OCI-LY3 (cell line): ENCODE measurements around the gene DPP10.

Experiments
- H2AFZ ChIP-seq: fragments of 200-600, 300-600 bp; shearing (Covaris generic); 2 replicates; pipeline ENCODE4 v1.6.0; 2014; ENCODE audit warnings: antibody characterized with exemption, low read depth, low read length
- H3K27ac ChIP-seq: fragments of 200-600, 300-600 bp; sonication (generic); 2 replicates; pipeline ENCODE4 v1.5.1; 2014; ENCODE audit warnings: mild to moderate bottlenecking, low read length, moderate library complexity, mixed read lengths
- H3K27me3 ChIP-seq: fragments of 200-600, 300-600 bp; sonication (generic); 2 replicates; pipeline ENCODE4 v1.6.1; 2014; ENCODE audit warnings: low read depth, low read length, mixed read lengths
- H3K36me3 ChIP-seq: fragments of 200-600, 300-600 bp; sonication (generic); replicated peaks from 2 replicates; pipeline ENCODE3; 2014; ENCODE audit warnings: low read depth, low read length, mixed read lengths
- H3K4me1 ChIP-seq: fragments of 300-600, 200-600 bp; sonication (generic); 2 replicates; pipeline ENCODE4 v1.6.1; 2014; ENCODE audit warnings: low read length, mixed read lengths
- H3K4me2 ChIP-seq: fragments of 200-600, 300-600 bp; sonication (generic); 2 replicates; pipeline ENCODE4 v1.6.1; 2014; ENCODE audit warnings: low read length, mixed read lengths
- H3K4me3 ChIP-seq: fragments of 300-600, 200-600 bp; sonication (generic); 2 replicates; pipeline ENCODE4 v1.5.1; 2014; ENCODE audit warnings: antibody characterized with exemption, mild to moderate bottlenecking, low read length, moderate library complexity
- H3K79me2 ChIP-seq: fragments of 300-600, 200-600 bp; shearing (Covaris generic); 2 replicates; pipeline ENCODE4 v1.6.1; 2014; ENCODE audit warnings: mild to moderate bottlenecking, low read length, mixed read lengths
- H3K9ac ChIP-seq: fragments of 300-600, 200-600 bp; shearing (Covaris generic); 2 replicates; pipeline ENCODE4 v1.6.0; 2014; ENCODE audit warnings: mild to moderate bottlenecking, low read length, moderate library complexity
- H3K9me3 ChIP-seq: fragments of 200-600, 300-600 bp; shearing (Covaris generic); 2 replicates; pipeline ENCODE4 v1.6.1; 2014; ENCODE audit warnings: low read length, mixed read lengths; ENCODE audit not compliant: insufficient read depth
- H4K20me1 ChIP-seq: fragments of 200-600, 300-600 bp; sonication (generic); 2 replicates; pipeline ENCODE4 v1.6.1; 2016; ENCODE audit warnings: low read length, mixed read lengths; ENCODE audit not compliant: insufficient read depth
- EZH2phosphoT487 ChIP-seq: fragments of 200-600 bp; shearing (Covaris generic); IDR thresholded peaks from 2 replicates; pipeline ENCODE4 v1.6.1; 2018; ENCODE audit warnings: antibody characterized with exemption, mixed run types, low read depth
- TF ChIP-seq, protein P1 (sequence below): fragments of 200-600, 300-600 bp; sonication (generic); IDR thresholded peaks from 2 replicates; pipeline ENCODE4 v1.5.1; 2014; ENCODE audit warnings: antibody characterized with exemption, low read length, low read depth

Gene DPP10

DNA sequence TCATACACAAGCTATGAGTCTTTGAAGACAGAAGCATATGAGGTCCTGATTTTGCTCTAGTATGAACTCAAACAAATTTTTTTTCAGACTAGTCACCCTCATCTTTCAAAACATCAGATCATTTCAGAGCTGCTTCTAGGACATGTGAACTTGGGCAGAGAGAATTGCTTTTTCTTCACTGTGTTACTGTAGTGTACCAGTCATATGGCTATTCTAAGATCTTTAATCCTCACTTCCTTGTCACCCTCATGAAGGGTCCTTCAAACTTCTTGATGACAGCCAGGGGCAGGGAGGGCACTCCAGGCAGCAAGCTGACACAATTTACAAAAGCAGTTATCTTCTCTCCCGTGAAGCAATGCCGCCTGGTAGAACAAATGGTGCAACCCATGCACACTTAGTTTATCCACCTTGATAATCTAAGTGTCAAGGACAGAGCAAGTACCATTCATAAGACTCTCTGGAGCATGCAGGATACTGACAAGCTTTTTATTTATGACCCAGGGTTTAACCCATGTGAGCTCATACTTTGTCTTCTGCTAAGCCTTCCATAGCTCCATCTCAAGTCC lies 200.6 kb downstream of the DPP10 start:
- H3K27ac ChIP-seq: no peak overlapping the region
- TF ChIP-seq, protein P1, sequence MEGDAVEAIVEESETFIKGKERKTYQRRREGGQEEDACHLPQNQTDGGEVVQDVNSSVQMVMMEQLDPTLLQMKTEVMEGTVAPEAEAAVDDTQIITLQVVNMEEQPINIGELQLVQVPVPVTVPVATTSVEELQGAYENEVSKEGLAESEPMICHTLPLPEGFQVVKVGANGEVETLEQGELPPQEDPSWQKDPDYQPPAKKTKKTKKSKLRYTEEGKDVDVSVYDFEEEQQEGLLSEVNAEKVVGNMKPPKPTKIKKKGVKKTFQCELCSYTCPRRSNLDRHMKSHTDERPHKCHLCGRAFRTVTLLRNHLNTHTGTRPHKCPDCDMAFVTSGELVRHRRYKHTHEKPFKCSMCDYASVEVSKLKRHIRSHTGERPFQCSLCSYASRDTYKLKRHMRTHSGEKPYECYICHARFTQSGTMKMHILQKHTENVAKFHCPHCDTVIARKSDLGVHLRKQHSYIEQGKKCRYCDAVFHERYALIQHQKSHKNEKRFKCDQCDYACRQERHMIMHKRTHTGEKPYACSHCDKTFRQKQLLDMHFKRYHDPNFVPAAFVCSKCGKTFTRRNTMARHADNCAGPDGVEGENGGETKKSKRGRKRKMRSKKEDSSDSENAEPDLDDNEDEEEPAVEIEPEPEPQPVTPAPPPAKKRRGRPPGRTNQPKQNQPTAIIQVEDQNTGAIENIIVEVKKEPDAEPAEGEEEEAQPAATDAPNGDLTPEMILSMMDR: no peak
- no peak for TF ChIP-seq EZH2phosphoT487
- H3K4me1 ChIP-seq: no peaks in the 10 kb centered on the region
- 0 out of 2 replicates have a peak, but pooled peaks cover 2% of the 10 kb centered on the region for H3K9me3 ChIP-seq
- no peaks in the 10 kb centered on the region for H4K20me1 ChIP-seq
- H2AFZ ChIP-seq: no peak overlapping the region
- no peaks in the 10 kb centered on the region for H3K36me3 ChIP-seq
- H3K79me2 ChIP-seq: no peaks in the 10 kb centered on the region
- no peak overlapping the region for H3K4me2 ChIP-seq
- H3K9ac ChIP-seq: no peak overlapping the region
- no peaks in the 10 kb centered on the region for H3K27me3 ChIP-seq
- no peak overlapping the region for H3K4me3 ChIP-seq

DNA sequence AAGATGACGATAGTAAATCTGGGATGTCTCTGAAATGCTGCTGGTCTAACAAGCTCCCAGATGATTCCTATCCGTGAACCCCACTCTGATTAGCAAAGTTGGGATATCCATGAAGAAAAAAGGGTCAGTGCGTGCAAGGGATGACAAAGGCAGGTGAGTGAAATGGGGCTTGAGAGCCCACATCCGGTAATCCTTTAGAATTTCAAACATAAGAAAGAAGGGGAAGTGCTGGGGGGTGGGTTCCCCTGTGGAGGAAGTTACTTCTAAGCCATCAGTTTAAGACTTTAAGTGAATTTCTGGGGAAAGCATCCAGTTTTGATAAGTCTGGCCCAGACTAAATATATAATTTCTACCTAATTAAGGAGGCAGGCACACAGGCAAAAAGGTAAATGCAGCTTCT lies 209.5 kb downstream of the DPP10 start:
- Histone ChIP-seq H4K20me1 (no peaks in the 10 kb centered on the region), H3K4me1 (no peaks in the 10 kb centered on the region), H3K9me3 (no peaks in the 10 kb centered on the region), H3K36me3 (no peaks in the 10 kb centered on the region), H2AFZ (no peak overlapping the region), H3K4me2 (no peak overlapping the region), H3K27ac (no peak overlapping the region), H3K9ac (no peak overlapping the region), H3K4me3 (no peak overlapping the region), H3K79me2 (no peaks in the 10 kb centered on the region), H3K27me3 (no peaks in the 10 kb centered on the region)
- TF ChIP-seq, protein P1: no peak
- no peak for TF ChIP-seq EZH2phosphoT487

DNA sequence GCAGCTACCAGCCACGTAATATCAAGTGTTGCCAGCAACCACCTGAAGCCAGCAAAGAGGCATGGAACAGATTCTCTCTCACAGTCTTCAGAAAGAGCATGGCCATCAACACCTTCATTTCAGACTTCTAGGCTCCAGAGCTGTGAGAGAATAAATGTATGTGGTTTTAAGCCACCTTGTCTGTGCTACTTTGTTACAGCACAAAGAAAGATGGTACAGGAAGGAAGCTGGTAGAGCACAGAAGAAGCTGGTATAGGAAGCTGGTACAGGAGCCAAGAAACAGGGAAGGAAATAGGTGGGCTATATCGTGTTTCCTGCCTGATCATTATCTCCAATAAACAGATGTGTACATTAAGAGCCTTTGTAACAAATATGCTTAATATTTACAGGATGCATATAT lies 217.4 kb downstream of the DPP10 start:
- Histone ChIP-seq H3K27me3 (no peaks in the 10 kb centered on the region), H3K79me2 (no peaks in the 10 kb centered on the region), H2AFZ (no peak overlapping the region), H3K4me2 (no peak overlapping the region), H3K9me3 (no peaks in the 10 kb centered on the region), H3K4me1 (no peaks in the 10 kb centered on the region), H3K4me3 (no peak overlapping the region), H3K36me3 (no peaks in the 10 kb centered on the region), H4K20me1 (no peaks in the 10 kb centered on the region), H3K9ac (no peak overlapping the region), H3K27ac (no peak overlapping the region)
- TF ChIP-seq, protein P1: no peak
- no peak for TF ChIP-seq EZH2phosphoT487

DNA sequence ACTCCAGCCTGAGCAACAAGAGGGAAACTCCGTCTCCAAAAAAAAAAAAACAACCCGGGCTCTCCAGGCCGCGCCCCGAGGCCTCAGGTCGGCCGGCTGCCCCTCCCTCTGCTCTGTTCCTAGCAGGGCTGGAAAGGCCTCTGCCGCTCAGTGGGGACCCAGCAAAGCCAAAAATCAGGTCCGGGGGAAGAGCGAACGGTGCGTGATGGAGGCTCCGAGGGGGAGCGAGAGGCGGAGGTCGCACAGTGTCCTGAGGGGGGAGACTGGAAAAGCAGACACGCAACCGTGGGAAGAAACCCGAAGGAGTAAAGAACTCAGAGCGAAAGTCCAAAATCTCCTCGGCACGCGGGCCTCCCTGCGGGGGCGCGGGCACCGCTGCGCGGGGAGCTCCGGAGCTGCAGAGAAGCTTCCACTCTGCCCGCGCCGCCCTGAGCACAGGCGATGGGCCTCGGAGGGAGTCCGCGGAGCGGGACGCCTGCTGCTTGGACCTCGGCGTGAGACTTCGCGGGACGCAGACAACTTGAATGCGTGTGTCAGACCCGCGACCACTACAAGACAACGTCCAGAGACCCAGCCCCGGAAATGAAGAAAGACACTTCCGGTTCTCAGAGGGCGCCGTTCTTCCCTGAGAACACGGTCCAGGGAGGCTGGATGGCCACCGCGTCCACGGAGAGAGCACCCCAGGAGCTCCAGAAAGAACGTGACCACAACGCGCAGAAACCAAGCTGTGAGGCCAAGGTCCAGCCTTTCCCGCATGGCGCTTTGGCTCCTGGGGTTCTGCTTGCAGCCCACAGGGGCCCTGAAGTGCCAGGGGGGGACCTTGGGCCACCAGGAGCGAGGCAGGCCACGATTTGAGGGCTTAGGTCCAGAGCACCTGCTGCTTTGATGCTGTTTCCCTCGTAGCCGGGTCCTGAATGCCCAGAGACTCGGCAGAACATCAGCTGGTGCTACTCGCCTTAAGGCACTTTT lies 219.8 kb downstream of the DPP10 start:
- no peaks in the 10 kb centered on the region for H4K20me1 ChIP-seq
- H3K79me2 ChIP-seq: no peaks in the 10 kb centered on the region
- H3K36me3 ChIP-seq: no peaks in the 10 kb centered on the region
- no peaks in the 10 kb centered on the region for H3K27me3 ChIP-seq
- H3K4me3 ChIP-seq: no peak overlapping the region
- no peaks in the 10 kb centered on the region for H3K9me3 ChIP-seq
- H3K27ac ChIP-seq: no peak overlapping the region
- TF ChIP-seq EZH2phosphoT487: no peak
- TF ChIP-seq, protein P1: no peak
- no peaks in the 10 kb centered on the region for H3K4me1 ChIP-seq
- no peak overlapping the region for H2AFZ ChIP-seq
- no peak overlapping the region for H3K9ac ChIP-seq
- H3K4me2 ChIP-seq: no peak overlapping the region
